CD4-positive, alpha-beta T cell treated with Interleukin-10 for 1 hour (primary cell): ENCODE measurements around the gene SAMSN1.

Experiments used
- DNase-seq: peaks from one replicate; pipeline ENCODE4 v3.0.0-alpha.2; 2020

The SAMSN1 gene

GRCh38 chr21:14545906-14546480 is at the start of gene SAMSN1:
TSS of gene SAMSN1 (minus strand) at chr21:14546315. CDS start at chr21:14546261, 54 bp downstream.
- DNase-seq = peak; percentile 86

- no peak for DNase-seq
Measured at GRCh38 chr21:14595449-14595848, 49.3 kb upstream of the SAMSN1 start.

- DNase-seq = no peak
Measured at GRCh38 chr21:14594967-14595366, 48.9 kb upstream of the SAMSN1 start.

- no peak for DNase-seq
Measured at GRCh38 chr21:14593230-14593629, 47.1 kb upstream of the SAMSN1 start.

- DNase-seq = no peak
Measured at GRCh38 chr21:14592296-14593000, 46.3 kb upstream of the SAMSN1 start.

GRCh38 chr21:14591882-14592281 is 45.8 kb upstream of the SAMSN1 start:
- DNase-seq = peak; percentile 50

GRCh38 chr21:14591377-14591776 is 45.3 kb upstream of the SAMSN1 start:
- DNase-seq = no peak

GRCh38 chr21:14589855-14590563 is 43.9 kb upstream of the SAMSN1 start:
- peak; percentile 31 for DNase-seq

GRCh38 chr21:14587266-14587665 is 41.2 kb upstream of the SAMSN1 start:
- no peak for DNase-seq

GRCh38 chr21:14585122-14585521 is 39.0 kb upstream of the SAMSN1 start:
- no peak for DNase-seq

GRCh38 chr21:14584357-14585095 is 38.4 kb upstream of the SAMSN1 start:
- no peak for DNase-seq

- no peak for DNase-seq
Measured at GRCh38 chr21:14583629-14584255, 37.6 kb upstream of the SAMSN1 start.

- DNase-seq = no peak
Measured at GRCh38 chr21:14582934-14583628, 37.0 kb upstream of the SAMSN1 start.

- peak; percentile 63 for DNase-seq
Measured at GRCh38 chr21:14581902-14582457, 35.9 kb upstream of the SAMSN1 start.

- DNase-seq = no peak
Measured at GRCh38 chr21:14573244-14573643, 27.1 kb upstream of the SAMSN1 start.

GRCh38 chr21:14572204-14572780 is 26.2 kb upstream of the SAMSN1 start:
- DNase-seq = no peak

GRCh38 chr21:14569868-14570267 is 23.8 kb upstream of the SAMSN1 start:
- no peak for DNase-seq

GRCh38 chr21:14569026-14569621 is 23.0 kb upstream of the SAMSN1 start:
- no peak for DNase-seq

GRCh38 chr21:14567331-14568279 is 21.5 kb upstream of the SAMSN1 start:
- no peak for DNase-seq

- no peak for DNase-seq
Measured at GRCh38 chr21:14566894-14567293, 20.8 kb upstream of the SAMSN1 start.
